Measurements from ENCODE around the gene PPP1R9A. TPM values are rescaled to one million over a fixed set of nuclear protein-coding genes. Genes with fewer than 3 reads are reported as not detected.
"Not testable (repeated sequence)": the region's sequence is repeated elsewhere in the genome, so short reads cannot be mapped to it uniquely, and the experiment has no call there.

PPP1R9A gene
- total RNA-seq, 1 donor from 2014 or later = 9.6 TPM

DNA sequence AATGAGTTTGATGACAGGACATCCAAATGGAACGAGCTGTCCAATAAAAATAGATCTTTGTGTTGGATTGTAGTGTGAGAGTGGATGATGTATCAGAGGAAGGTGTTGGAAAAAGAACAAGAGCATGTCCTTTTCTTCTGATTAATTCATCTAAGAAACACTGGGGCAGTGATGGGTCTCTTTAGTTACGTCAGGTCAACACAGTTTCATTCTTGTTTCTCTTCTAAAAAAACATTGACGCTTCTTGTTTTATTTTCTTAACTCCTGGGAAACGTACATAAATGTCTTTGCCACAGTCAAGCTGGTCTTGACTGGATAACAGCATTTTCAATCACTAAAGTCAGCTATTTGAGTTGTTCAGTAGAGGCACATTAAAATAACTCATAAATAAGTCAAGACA, 67.0 kb downstream of the PPP1R9A start:
- DNase-seq (ENCODE audit: low read depth in 2 of 2) = no peak

DNA sequence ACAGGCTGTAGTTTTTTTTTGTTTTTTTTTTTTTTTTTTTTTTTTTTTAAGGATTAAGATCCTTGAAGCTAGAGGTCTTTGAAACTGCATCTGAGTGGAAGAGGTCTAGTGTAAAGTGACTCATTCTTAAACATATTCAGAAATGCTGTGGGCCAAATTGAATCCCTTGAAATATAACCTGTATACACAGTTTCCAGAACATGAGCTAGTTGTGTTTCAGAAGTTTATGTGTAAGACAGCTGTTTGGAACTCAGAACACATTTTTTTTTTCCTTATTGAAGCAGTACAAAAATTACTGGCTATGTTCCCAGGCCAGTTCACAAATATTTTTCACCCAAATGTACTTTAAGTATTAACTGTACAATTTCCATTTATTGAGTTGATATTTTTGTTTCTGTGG, 67.9 kb downstream of the PPP1R9A start:
- DNase-seq (ENCODE audit: low read depth in 2 of 2) = no peak

DNA sequence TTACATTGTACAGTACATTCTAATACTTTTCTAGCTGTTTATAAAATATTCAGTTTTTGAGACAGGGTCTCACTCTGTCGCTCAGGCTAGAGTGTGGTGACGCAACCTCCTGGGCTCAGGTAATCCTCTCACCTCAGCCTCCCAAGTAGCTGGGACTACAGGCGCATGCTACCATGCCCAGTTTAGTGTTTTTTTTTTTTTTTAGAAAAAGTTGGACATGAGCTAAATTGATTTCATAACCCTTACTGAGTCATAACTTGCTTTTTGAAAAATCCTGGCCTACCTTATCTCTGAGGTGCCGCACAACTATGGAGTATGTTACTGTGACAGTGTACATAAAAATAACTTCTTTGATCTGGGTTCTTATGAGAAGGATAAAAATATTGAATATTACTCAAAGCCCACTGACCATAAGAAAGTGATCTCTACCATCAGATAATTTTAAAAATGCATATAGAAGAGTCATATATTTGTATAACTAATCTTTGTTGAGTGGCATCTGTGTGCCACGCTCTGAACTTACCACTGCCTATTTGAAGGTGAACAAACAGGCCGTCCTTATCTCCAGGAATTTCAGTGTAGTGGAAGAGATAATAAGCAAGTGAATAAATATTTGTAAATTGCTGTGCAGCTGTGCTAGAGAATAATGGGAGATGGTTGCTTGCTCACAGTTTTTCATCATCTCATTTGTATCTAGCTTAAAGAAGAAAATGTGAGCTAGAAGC, 73.2 kb downstream of the PPP1R9A start:
- DNase-seq (ENCODE audit: low read depth in 2 of 2) = no peak

DNA sequence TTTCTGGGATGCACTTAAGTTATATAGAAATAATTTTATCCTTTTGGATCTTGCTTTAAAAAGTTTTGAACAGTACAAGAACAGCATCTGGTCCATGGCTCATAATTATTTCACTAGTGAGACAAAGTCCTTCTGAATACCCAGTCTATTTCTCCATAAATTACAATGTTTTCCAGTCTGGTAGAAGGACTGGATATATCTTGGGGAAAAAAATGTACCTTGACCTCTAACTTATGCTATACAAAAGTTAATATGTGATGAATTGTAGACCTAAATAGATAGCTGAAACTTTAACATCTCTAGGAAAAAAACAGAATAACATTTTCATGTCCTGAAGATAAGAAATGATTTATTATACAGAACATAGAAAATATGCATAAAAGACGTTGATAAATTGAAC, 88.5 kb downstream of the PPP1R9A start:
- no peak for DNase-seq (ENCODE audit: low read depth in 2 of 2)

DNA sequence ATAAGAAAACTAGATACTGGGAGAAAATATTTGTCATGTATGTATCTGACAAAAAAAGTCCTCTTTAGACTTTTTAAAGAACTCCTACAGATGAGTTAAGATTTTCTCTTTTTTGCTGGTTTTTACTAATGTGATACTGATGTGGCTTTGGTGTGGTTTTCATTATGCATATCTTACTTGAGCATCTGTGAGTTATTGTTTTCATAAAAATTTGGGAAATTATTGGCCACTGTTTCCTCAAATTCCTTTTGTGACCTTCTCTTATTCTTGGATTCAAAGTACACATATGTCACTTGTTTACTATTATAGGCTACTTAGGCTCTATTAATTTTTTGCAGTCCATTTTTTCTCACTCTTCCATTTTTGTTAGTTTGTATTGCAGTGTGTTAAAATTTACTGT, 89.0 kb downstream of the PPP1R9A start:
- DNase-seq (ENCODE audit: low read depth in 2 of 2) = no peak

DNA sequence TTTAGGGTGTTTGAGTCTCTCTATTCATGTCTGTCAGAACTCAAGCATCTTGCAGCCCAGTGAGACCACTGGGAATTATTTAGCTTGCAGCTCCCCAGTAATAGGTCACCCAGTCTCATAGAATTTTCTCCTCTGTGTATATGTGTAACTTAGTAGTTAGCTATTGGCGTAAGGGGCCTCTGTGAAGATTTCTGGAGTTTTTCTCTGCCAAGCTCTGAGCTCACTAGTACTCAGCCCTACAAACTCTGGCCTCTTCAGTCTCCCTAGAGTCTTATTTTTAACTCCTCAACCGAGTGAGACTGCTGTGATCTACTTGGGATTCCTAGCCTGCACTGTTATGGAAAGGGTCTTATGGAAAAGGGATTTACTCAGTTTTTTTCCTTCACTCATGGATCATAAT, 90.2 kb downstream of the PPP1R9A start:
- DNase-seq (ENCODE audit: low read depth in 2 of 2) = no peak

DNA sequence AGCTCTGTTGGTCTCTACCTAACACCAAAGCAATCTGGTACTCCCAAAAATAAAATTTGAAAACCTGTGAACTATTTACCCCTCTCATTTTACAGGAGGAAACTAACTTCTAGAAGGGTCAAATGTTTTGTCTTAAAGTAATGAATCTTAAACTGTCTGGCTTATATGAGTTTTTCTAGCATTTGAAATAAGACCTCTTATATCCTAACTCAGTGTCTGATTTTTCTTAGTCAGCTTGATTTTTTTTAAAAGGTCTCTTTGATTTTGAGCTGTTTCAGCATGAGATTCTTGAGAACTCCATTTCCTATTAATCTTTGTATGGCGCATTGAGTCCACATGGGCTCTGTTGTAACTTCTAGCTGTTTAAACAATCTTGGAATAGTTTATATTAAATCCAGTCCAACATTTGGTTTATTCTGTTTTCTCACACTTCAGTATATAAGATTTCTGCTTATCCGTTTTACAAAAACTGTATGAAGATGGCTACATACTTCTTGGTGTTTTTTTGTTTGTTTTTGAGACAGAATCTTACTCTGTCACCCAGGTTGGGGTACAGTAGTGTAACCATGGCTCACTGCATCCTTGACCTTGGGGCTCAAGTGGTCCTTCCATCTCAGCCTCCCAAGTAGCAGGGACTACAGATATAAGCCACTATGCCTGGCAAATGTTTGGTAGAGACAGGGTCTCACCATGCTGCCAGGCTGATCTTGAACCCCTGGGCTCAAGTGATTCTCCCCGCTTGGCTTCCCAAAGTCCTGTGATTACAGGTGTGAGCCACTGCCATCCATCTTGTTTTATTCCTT, 91.1 kb downstream of the PPP1R9A start:
- DNase-seq (ENCODE audit: low read depth in 2 of 2) = no peak

DNA sequence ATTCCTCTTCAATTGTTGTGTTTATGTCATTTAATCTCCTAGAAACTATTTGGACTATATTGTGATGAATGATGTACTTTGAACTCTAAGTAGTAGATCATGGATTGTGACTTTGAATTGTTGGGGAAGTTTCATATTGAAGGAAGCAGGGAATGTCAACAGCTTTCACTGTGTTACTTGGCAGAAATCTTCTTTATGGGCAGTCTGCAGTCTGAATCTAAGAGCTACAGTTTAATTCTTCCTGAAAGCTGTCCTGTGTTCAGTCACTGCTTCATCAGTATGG, 91.6 kb downstream of the PPP1R9A start:
- no peak for DNase-seq (ENCODE audit: low read depth in 2 of 2)

DNA sequence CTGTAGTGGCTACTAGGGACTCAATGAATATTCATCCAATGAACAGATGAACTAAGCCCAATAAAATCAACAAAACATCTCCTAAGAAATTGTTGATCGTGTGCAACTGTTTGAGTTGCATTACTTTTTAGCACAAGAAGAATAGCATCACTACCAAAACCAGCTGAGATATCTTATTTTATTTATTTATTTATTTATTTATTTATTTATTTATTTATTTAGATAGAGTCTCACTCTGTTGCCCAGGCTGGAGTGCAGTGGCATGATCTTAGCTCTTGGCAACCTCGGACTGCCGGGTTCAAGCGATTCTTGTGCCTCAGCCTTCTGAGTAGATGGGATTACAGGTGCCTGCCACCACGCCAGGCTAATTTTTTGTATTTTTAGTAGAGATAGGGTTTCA, 92.2 kb downstream of the PPP1R9A start:
- DNase-seq (ENCODE audit: low read depth in 2 of 2) = not testable (repeated sequence)

DNA sequence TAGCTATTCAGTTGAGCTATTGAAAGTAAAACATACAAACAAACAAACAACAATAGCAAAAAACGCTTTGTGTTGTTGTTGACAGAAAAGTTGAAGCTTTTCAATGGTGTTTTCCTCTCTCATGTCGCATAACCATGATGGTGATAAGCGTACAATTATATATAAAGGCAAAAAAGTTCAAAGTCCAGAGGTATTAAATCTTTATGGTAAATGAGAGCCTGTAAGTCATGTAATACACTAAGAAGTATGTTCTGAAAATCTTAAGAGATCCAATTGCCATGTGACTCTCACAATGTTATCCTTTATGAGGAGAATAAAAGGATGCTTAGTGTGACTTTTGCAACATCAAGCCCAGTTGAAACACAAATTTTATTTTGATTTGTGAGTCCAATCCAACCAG, 93.9 kb downstream of the PPP1R9A start:
- DNase-seq (ENCODE audit: low read depth in 2 of 2) = no peak

DNA sequence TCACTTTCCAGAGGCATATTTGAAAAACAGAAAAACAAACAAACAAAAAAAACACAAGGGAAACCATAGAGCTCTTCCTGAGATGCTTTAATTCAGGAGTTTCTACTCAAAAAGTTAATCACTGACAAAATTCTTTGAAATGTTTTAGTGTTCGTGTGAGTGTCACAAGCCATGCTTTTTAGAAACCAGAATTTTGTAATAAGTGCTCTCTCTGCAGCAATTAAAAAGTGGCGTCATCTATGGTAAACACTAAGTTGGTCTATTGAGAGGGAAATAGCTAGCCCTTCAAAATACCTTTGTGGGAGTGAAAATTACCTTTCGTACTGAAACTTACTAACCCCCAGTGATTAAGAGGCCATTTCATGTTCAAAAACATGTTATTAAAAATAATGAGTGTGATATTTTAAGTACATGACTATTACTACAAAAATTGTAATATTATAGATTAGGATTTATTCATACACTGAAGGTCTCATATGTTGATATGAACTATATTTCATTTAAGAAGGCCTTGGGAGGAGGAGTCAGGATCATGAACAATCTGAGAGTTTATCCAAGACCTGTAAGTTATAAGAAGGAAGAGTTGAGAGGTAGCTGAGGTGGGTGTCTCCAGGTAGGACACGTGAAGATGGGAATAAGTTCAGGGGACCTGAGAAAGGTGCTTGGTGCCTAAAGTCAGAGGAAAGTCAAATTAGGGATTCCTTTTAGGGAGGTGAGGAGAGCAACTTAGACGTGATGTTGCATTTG, 94.6 kb downstream of the PPP1R9A start:
- no peak for DNase-seq (ENCODE audit: low read depth in 2 of 2)

DNA sequence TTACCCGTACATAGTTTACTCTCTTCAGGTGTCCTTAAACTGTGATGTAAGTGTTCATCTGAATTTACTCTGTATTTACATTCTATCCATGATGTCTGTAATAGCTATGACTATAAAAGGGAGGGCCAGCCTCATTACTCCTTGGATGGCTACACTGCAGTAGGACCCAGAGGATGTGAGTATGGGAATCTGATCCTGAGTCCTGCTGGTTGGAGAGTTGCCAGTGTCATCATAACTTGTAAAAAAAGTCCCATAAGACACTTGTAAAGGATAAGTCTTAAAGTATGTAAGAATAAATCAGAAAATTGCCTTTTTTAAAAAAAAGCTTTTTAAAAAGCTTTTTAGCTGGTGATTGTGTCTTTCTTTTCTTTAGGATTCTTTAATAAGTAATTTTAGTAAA, 95.4 kb downstream of the PPP1R9A start:
- peak in 1 of 2 donors; percentile 16 for DNase-seq (ENCODE audit: low read depth in 2 of 2)

DNA sequence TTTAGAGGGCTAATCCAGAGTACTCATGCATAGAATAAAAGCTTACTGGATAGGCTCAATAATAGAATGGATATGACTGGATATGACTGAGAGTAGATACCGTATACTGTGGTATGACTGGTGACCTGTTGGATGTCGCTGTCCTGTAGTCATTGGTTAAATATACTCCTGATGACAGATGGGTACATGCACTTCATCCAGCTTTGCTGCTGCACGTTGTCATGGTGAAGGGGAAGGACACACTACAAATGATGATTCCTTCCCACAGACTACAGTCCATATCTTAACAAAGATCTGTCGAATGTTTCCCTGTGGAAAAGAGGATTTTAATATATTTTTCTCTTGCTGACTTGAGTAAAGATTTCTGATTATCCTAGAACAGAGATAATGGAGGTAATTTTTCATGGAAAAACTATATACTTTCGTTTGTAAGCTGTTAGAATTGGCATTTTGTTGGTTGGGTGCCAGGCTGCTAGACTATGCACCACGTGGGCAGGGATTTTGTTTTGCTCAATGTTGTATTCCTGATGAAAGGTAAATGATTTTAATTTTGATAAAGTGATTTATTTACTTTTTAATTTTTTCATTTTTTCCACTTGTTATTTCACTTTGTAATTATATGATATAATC, 97.3 kb downstream of the PPP1R9A start:
- DNase-seq (ENCODE audit: low read depth in 2 of 2) = peak; percentile 35 to 71

DNA sequence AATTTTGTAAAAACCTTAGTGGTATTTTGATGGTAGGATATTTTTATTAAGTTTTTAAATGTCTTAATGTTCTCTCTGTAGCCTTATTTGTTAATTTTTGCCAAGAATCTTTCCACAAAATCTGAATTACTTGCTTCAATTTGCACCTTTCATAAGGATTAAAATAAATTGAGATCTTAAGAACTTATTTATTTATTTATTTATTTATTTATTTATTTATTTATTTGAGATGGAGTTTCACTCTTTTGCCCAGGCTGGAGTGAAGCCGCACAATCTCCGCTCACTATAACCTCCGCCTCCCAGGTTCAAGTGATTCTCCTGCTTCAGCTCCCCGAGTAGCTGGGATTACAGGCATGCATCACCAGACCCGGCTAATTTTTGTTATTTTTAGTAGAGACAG, 98.6 kb downstream of the PPP1R9A start:
- no peak for DNase-seq (ENCODE audit: low read depth in 2 of 2)

DNA sequence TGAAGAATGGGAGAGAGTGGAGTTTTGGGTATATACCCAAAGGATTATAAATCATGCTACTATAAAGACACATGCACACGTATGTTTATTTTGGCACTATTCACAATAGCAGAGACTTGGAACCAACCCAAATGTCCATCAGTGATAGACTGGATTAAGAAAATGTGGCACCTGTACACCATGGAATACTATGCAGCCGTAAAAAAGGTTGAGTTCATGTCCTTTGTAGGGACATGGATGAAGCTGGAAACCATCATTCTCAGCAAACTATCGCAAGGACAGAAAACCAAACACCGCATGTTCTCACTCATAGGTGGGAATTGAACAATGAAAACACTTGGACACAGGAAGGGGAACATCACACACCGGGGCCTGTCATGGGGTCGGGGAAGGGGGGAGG, 101.4 kb downstream of the PPP1R9A start:
- not testable (repeated sequence) for DNase-seq (ENCODE audit: low read depth in 2 of 2)

DNA sequence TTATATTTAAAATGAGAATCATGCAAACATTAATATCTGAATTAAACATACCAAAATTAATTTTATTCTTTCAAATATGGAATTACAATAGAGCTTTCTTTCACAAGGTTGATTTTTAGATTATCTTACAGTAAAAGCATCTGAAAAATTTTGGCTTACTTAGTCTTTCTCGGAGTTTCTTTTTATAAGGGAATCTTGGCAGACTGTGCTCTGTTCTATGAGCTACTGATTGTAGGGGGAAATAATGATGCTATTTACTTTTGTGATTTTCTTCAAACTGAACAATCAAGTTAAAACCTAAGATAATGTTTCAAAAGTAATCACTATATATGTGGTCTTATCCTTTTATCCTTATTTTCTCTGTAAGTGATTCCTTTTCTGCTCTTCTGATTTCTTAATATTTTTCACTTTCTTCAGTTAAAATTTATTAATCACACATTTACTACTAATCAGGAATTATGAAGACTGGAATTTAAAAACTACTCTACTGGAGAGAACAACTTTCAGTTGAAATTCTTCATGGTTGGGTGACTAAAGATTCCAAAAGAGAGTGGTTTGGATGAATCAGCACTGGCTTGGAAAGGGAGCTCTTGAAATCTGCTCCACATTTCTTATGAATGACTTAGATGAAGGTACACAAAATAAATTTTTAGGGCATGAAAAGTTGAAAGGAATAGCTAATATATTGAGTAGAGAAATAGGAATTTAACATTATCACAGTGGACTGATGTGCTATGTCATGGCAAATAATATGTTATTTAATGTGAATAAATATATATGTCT, 103.9 kb downstream of the PPP1R9A start:
- no peak for DNase-seq (ENCODE audit: low read depth in 2 of 2)

DNA sequence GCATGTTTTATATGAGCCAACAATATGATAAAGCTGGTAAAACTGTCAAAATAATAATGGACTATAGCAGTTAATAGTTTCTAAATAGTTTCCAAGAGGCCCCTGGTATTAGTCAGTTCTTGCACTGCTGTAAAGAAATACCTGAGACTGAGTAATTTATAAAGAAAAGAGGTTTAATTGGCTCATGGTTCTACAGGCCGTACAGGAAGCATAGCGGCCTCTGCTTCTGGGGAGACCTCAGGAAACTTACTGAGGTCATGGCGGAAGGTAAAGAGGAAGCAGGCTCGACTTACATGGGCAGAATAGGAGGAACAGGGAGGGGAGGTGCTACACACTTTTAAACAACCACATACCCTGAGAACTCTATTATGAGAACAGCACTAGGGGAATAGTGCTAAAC, 104.6 kb downstream of the PPP1R9A start:
- no peak for DNase-seq (ENCODE audit: low read depth in 2 of 2)

DNA sequence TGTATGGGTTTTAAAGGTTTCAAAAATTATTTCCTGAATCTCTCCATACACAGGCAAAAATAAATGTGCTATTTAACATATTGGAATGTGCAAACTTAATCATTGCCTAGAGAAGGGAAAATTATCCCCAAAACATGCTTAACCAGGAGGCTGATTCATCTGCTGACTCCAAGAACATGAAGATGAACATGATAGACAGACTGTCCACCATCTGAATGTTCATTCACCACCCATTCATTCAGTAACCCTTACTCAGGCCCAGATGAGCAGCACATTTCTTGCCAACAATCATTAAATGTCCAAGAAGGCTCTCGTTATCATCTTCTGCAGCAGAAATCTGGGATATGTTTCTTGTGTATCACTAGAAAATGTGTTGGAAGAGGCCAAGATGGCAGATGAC, 110.6 kb downstream of the PPP1R9A start:
- no peak for DNase-seq (ENCODE audit: low read depth in 2 of 2)

DNA sequence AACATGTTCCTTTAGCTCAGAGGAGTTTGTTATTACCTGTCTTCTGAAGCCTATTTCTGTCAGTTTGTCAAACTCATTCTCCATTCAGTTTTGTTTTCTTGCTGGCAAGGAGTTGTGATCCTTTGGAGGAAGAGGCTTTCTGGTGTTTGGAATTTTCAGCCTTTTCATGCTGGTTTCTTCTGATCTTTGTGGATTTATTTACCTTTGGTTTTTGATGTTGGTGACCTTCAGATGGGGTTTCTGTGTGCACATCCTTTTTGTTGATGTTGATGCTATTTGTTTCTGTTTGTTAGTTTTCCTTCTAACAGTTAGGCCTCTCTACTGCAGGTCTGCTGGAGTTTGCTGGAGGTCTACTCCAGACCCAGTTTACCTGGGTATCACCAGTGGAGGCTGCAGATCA, 118.6 kb downstream of the PPP1R9A start:
- DNase-seq (ENCODE audit: low read depth in 2 of 2) = no peak

DNA sequence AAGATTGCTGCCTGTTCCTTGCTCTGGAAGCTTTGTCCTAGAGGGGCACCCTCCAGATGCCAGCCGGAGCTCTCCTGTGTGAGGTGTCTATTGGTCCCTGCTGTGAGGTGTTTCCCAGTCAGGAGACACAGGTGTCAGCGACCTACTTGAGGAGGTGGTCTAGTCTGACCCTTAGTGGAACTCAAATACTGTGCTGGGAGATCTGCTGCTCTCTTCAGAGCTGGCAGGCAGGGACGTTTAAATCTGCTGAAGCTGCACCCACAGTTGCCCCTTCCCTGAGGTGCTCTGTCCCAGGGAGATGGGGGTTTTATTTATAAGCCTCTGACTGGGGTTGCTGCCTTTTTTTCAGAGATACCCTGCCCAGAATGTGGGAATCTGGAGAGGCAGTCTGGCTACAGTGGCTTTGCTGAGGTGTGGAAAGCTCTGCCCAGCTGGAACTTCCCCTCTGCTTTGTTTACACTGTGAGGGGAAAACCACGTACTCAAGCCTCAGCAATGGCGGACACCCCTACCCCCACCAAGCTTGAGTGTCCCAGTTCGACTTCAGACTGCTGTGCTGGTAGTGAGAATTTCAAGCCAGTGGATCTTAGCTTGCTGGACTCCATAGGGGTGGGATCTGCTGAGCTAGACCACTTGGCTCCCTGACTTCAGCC, 119.2 kb downstream of the PPP1R9A start:
- no peak for DNase-seq (ENCODE audit: low read depth in 2 of 2)
